Gastroesophageal sphincter (tissue), 4 donors: ENCODE data around the gene LIMS2. TPM values are rescaled to one million over a fixed set of nuclear protein-coding genes. Genes with fewer than 3 reads are reported as not detected.

Experiments
- ATAC-seq: fragments of 150-250 bp; one replicate; pipeline ENCODE4 v1.9.1; 2016; ENCODE audit warnings: mild to moderate bottlenecking, moderate library complexity
- H3K27ac ChIP-seq, 4 donors: fragments of 200-600 bp; sonication (generic) in 3 of 4; 1 replicate in 3 of 4; 2 replicates in 1 of 4; pipeline ENCODE4 v1.5.1; 2016 to 2019
- H3K27me3 ChIP-seq: fragments of 200-600 bp; sonication (generic); one replicate; pipeline ENCODE4 v1.5.1; 2019
- H3K36me3 ChIP-seq, 2 donors: fragments of 200-600 bp; sonication (generic); one replicate each; pipeline ENCODE4 v1.5.1; 2019; ENCODE audit warnings: control low read depth in 1 of 2
- H3K4me1 ChIP-seq, 3 donors: fragments of 200-600 bp; sonication (generic); 1 replicate in 2 of 3; 2 replicates in 1 of 3; pipeline ENCODE4 v1.5.1; 2016 to 2019; ENCODE audit warnings: control low read depth in 2 of 3
- H3K4me3 ChIP-seq, 2 donors: fragments of 200-600 bp; sonication (generic); one replicate each; pipeline ENCODE4 v1.5.1; 2019; ENCODE audit warnings: mild to moderate bottlenecking in 1 of 2, moderate library complexity in 1 of 2
- H3K9me3 ChIP-seq, 3 donors: fragments of 200-600 bp; sonication (generic); one replicate each; pipeline ENCODE4 v1.5.1; 2017 to 2019; ENCODE audit warnings: control low read depth in 2 of 3
- CTCF ChIP-seq, 4 experiments: fragments of 200-600 bp in 2 of 4; fragments of 450-650 bp in 2 of 4; sonication (generic) in 1 of 4; IDR thresholded peaks; one replicate each; pipeline ENCODE4 v1.5.1; 2017 to 2019; ENCODE audit warnings: antibody characterized with exemption in 4 of 4, mild to moderate bottlenecking in 2 of 4, moderate library complexity in 2 of 4
- EP300 ChIP-seq: sonication (generic); formaldehyde crosslinking; IDR thresholded peaks from one replicate; pipeline ENCODE4 v1.6.1; 2017; ENCODE audit warnings: antibody characterized with exemption, mild to moderate bottlenecking
- POLR2A ChIP-seq, 2 donors: fragments of 450-650 bp; IDR thresholded peaks; one replicate each; pipeline ENCODE4 v1.6.1; 2017; ENCODE audit warnings: antibody characterized with exemption in 2 of 2, mild to moderate bottlenecking in 2 of 2, moderate library complexity in 1 of 2
- POLR2AphosphoS5 ChIP-seq: sonication (generic); formaldehyde crosslinking; IDR thresholded peaks from one replicate; pipeline ENCODE4 v1.6.1; 2017; ENCODE audit warnings: antibody characterized with exemption
- WGBS, 2 donors: methylation state at CpG; one replicate each; pipeline ENCODE4 v1.1.5; 2018; ENCODE audit warnings: low coverage in 1 of 2; 5-methylcytosine and 5-hydroxymethylcytosine counted together
- total RNA-seq, 4 donors: library from RNA; depleted of rRNA; stranded (reverse); fragments of >200 nt; gene quantifications; one replicate each; pipeline ENCODE4 v1.1.0, GENCODE V29; 2016

Gene LIMS2
- total RNA-seq, 4 donors from 2014 or later = 81.4 to 275 (median 124) TPM

- 91% methylated on average over 4 of the region's 17 CpGs; no CpG with 5 or more reads in 1 of the 2 donors for WGBS, 2 donors
- no peak for TF ChIP-seq POLR2AphosphoS5
- TF ChIP-seq POLR2A (IDR thresholded peaks at IDR 0.05) = no peak
- no peak for TF ChIP-seq CTCF (IDR thresholded peaks at IDR 0.05)
- no peak for TF ChIP-seq EP300
- Histone ChIP-seq H3K9me3 (no peaks in the 10 kb centered on the region), H3K27ac (peak overlapping the region in 3 of 4 donors; percentile 81 to 87 (median 83)), H3K36me3 (peaks cover 0 to 15% of the 10 kb centered on the region in 2 donors), H3K27me3 (no peaks in the 10 kb centered on the region), H3K4me3 (no peak overlapping the region), H3K4me1 (peaks cover 0 to 93% (median 42%) of the 10 kb centered on the region in 3 donors)
- ATAC-seq = no peak
Observed at GRCh38 chr2:127634626-127635379, 40.5 kb downstream of the LIMS2 start.

GRCh38 chr2:127634066-127634617 lies 41.2 kb downstream of the LIMS2 start:
- H3K9me3 ChIP-seq = no peaks in the 10 kb centered on the region
- 60% methylated on average over 1 of the region's 16 CpGs; no CpG with 5 or more reads in 1 of the 2 donors for WGBS, 2 donors
- H3K4me1 ChIP-seq = peaks cover 0 to 93% (median 42%) of the 10 kb centered on the region in 3 donors
- H3K27me3 ChIP-seq = no peaks in the 10 kb centered on the region
- H3K27ac ChIP-seq = peak overlapping the region in 3 of 4 donors; percentile 81 to 87 (median 83)
- H3K4me3 ChIP-seq = no peak overlapping the region
- peaks cover 0 to 8% of the 10 kb centered on the region in 2 donors for H3K36me3 ChIP-seq
- TF ChIP-seq POLR2A (IDR thresholded peaks at IDR 0.05) = peak in 1 of 2 donors; percentile 13
- TF ChIP-seq POLR2AphosphoS5 = peak; percentile 59
- TF ChIP-seq EP300 = no peak
- no peak for ATAC-seq

- H3K9me3 ChIP-seq = no peaks in the 10 kb centered on the region
- H3K4me3 ChIP-seq = no peak overlapping the region
- H3K4me1 ChIP-seq = peaks cover 0 to 89% (median 42%) of the 10 kb centered on the region in 3 donors
- peaks cover 5% of the 10 kb centered on the region for H3K27me3 ChIP-seq
- TF ChIP-seq POLR2A (IDR thresholded peaks at IDR 0.05) = no peak
- WGBS, 2 donors = no CpG with 5 or more reads among the region's 9 CpGs
- H3K36me3 ChIP-seq = peaks cover 0 to 3% of the 10 kb centered on the region in 2 donors
- H3K27ac ChIP-seq = peak overlapping the region in 3 of 4 donors; percentile 81 to 87 (median 83)
- no peak for ATAC-seq
Observed at GRCh38 chr2:127633556-127634065, 41.7 kb downstream of the LIMS2 start.

- Histone ChIP-seq H3K27me3 (peaks cover 7% of the 10 kb centered on the region), H3K9me3 (no peaks in the 10 kb centered on the region), H3K4me3 (no peak overlapping the region), H3K27ac (peak overlapping the region in 3 of 4 donors; percentile 81 to 87 (median 83)), H3K36me3 (no peaks in the 10 kb centered on the region), H3K4me1 (peaks cover 0 to 82% (median 34%) of the 10 kb centered on the region in 3 donors)
- TF ChIP-seq EP300 (no peak), CTCF (IDR thresholded peaks at IDR 0.05) (no peak), POLR2A (IDR thresholded peaks at IDR 0.05) (no peak), POLR2AphosphoS5 (no peak)
- no peak for ATAC-seq
- 40 to 52% methylated on average over 2 to 6 of the region's 25 CpGs for WGBS, 2 donors
Observed at GRCh38 chr2:127632592-127633489, 42.5 kb downstream of the LIMS2 start.

GRCh38 chr2:127631997-127632581 lies 43.2 kb downstream of the LIMS2 start:
- Histone ChIP-seq H3K27me3 (peaks cover 15% of the 10 kb centered on the region), H3K9me3 (no peaks in the 10 kb centered on the region), H3K27ac (peak overlapping the region in 2 of 4 donors; percentile 49 to 83), H3K4me1 (peaks cover 0 to 74% (median 29%) of the 10 kb centered on the region in 3 donors), H3K36me3 (no peaks in the 10 kb centered on the region), H3K4me3 (no peak overlapping the region)
- no peak for ATAC-seq
- WGBS, 2 donors = no CpG with 5 or more reads among the region's 17 CpGs
- TF ChIP-seq CTCF (IDR thresholded peaks at IDR 0.05) = no peak
- TF ChIP-seq EP300 = no peak
- TF ChIP-seq POLR2A (IDR thresholded peaks at IDR 0.05) = no peak
- no peak for TF ChIP-seq POLR2AphosphoS5
